Testis (tissue), 3 donors: Measurements from ENCODE around the gene C1orf198. TPM values are rescaled to one million over a fixed set of nuclear protein-coding genes. Genes with fewer than 3 reads are reported as not detected.

Experiments
- DNase-seq: peaks from one replicate; pipeline ENCODE4 v3.0.0-alpha.2; 2019
- H3K27ac ChIP-seq, 2 donors: fragments of 200-600 bp; sonication (generic); one replicate each; pipeline ENCODE4 v1.5.1; 2019
- H3K27me3 ChIP-seq: fragments of 200-600 bp; sonication (generic); one replicate; pipeline ENCODE4 v1.5.1; 2019
- H3K36me3 ChIP-seq: fragments of 200-600 bp; sonication (generic); one replicate; pipeline ENCODE4 v1.5.1; 2017; ENCODE audit warnings: low read depth; ENCODE audit errors: missing control alignments
- H3K4me1 ChIP-seq: fragments of 200-600 bp; sonication (generic); one replicate; pipeline ENCODE4 v1.5.1; 2019
- H3K4me3 ChIP-seq, 2 donors: fragments of 200-600 bp; sonication (generic); one replicate each; pipeline ENCODE4 v1.5.1; 2017 to 2019
- H3K9me3 ChIP-seq: fragments of 200-600 bp; sonication (generic); one replicate; pipeline ENCODE4 v1.5.1; 2017
- POLR2A ChIP-seq: fragments of 450-650 bp; IDR thresholded peaks from one replicate; pipeline ENCODE4 v1.6.1; 2017; ENCODE audit warnings: antibody characterized with exemption, mild to moderate bottlenecking, moderate library complexity
- WGBS, 2 donors: methylation state at CpG; one replicate each; pipeline ENCODE4 v1.1.5; 2018; 5-methylcytosine and 5-hydroxymethylcytosine counted together
- intact Hi-C: fragments of 100-400 bp; cut with DNase I; formaldehyde crosslinking; loops from one replicate; pipeline ENCODE4 v1.15.1; 2023; ENCODE audit warnings: low total_unique reads
- polyA plus RNA-seq: library from polyadenylated mRNA; stranded (reverse); fragments of 350-450 nt; fragmentation: Illumina TruSeq; extraction: RNeasy Lipid Tissue Mini Kit (QIAGEN cat#74804); gene quantifications from one replicate; pipeline ENCODE4 v1.2.3, GENCODE V29; 2014; ENCODE audit warnings: low read depth, low replicate concordance; ENCODE audit not compliant: insufficient read depth
- total RNA-seq, 2 donors: library from RNA; depleted of rRNA; stranded (reverse); fragments of >200 nt; gene quantifications; one replicate each; pipeline ENCODE4 v1.2.3, GENCODE V29; 2016
- TF ChIP-seq, protein P1 (sequence below), 3 experiments: fragments of 450-650 bp in 2 of 3; fragments of 200-600 bp in 1 of 3; sonication (generic) in 1 of 3; IDR thresholded peaks; one replicate each; pipeline ENCODE4 v1.5.1; 2016 to 2019; ENCODE audit warnings: antibody characterized with exemption in 3 of 3, mild to moderate bottlenecking in 2 of 3, moderate library complexity in 1 of 3

Gene C1orf198
- total and polyA plus RNA-seq, 3 donors from 2014 or later = 14.6 to 26.6 (median 20.2) TPM

GRCh38 chr1:230877146-230877923 is 9.0 kb upstream of the C1orf198 start:
- Histone ChIP-seq H3K27ac (no peak overlapping the region), H3K4me1 (no peaks in the 10 kb centered on the region), H3K36me3 (no peaks in the 10 kb centered on the region), H3K4me3 (no peak overlapping the region), H3K9me3 (no peaks in the 10 kb centered on the region), H3K27me3 (no peaks in the 10 kb centered on the region)
- no peak for DNase-seq
- TF ChIP-seq, protein P1, sequence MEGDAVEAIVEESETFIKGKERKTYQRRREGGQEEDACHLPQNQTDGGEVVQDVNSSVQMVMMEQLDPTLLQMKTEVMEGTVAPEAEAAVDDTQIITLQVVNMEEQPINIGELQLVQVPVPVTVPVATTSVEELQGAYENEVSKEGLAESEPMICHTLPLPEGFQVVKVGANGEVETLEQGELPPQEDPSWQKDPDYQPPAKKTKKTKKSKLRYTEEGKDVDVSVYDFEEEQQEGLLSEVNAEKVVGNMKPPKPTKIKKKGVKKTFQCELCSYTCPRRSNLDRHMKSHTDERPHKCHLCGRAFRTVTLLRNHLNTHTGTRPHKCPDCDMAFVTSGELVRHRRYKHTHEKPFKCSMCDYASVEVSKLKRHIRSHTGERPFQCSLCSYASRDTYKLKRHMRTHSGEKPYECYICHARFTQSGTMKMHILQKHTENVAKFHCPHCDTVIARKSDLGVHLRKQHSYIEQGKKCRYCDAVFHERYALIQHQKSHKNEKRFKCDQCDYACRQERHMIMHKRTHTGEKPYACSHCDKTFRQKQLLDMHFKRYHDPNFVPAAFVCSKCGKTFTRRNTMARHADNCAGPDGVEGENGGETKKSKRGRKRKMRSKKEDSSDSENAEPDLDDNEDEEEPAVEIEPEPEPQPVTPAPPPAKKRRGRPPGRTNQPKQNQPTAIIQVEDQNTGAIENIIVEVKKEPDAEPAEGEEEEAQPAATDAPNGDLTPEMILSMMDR (IDR thresholded peaks at IDR 0.05) = no peak
- no peak for TF ChIP-seq POLR2A
- intact Hi-C loops = no loop called here
- WGBS, 2 donors = 86 to 87% methylated on average over 12 to 14 of the region's 14 CpGs

GRCh38 chr1:230876660-230877059 is 8.3 kb upstream of the C1orf198 start:
- H3K27ac ChIP-seq = no peak overlapping the region
- H3K27me3 ChIP-seq = no peaks in the 10 kb centered on the region
- intact Hi-C loops = no loop called here
- no peak overlapping the region for H3K4me3 ChIP-seq
- no peaks in the 10 kb centered on the region for H3K36me3 ChIP-seq
- DNase-seq = no peak
- TF ChIP-seq, protein P1 (IDR thresholded peaks at IDR 0.05) = no peak
- no peak for TF ChIP-seq POLR2A
- no peaks in the 10 kb centered on the region for H3K9me3 ChIP-seq
- H3K4me1 ChIP-seq = no peaks in the 10 kb centered on the region
- 76 to 77% methylated on average over 6 of the region's 6 CpGs for WGBS, 2 donors

GRCh38 chr1:230875370-230875769 is 7.0 kb upstream of the C1orf198 start:
- Histone ChIP-seq H3K27me3 (no peaks in the 10 kb centered on the region), H3K4me1 (no peaks in the 10 kb centered on the region), H3K36me3 (no peaks in the 10 kb centered on the region), H3K27ac (no peak overlapping the region), H3K4me3 (no peak overlapping the region), H3K9me3 (no peaks in the 10 kb centered on the region)
- 94% methylated on average over 8 of the region's 8 CpGs for WGBS, 2 donors
- DNase-seq = no peak
- intact Hi-C loops = no loop called here
- TF ChIP-seq POLR2A = no peak
- TF ChIP-seq, protein P1 (IDR thresholded peaks at IDR 0.05) = no peak

GRCh38 chr1:230870916-230871315 is 2.6 kb upstream of the C1orf198 start:
- no peak overlapping the region for H3K27ac ChIP-seq
- 94% methylated on average over 4 of the region's 4 CpGs for WGBS, 2 donors
- no peak for TF ChIP-seq POLR2A
- TF ChIP-seq, protein P1 (IDR thresholded peaks at IDR 0.05) = no peak
- no peak for DNase-seq
- intact Hi-C loops = no loop called here
- no peaks in the 10 kb centered on the region for H3K36me3 ChIP-seq
- H3K27me3 ChIP-seq = no peaks in the 10 kb centered on the region
- peaks cover 17% of the 10 kb centered on the region for H3K4me1 ChIP-seq
- H3K4me3 ChIP-seq = no peak overlapping the region
- H3K9me3 ChIP-seq = no peaks in the 10 kb centered on the region

- 55% methylated on average over 4 of the region's 4 CpGs for WGBS, 2 donors
- no peaks in the 10 kb centered on the region for H3K27me3 ChIP-seq
- H3K27ac ChIP-seq = no peak overlapping the region
- no peaks in the 10 kb centered on the region for H3K36me3 ChIP-seq
- no peak for DNase-seq
- intact Hi-C loops = no loop called here
- H3K4me3 ChIP-seq = no peak overlapping the region
- TF ChIP-seq, protein P1 (IDR thresholded peaks at IDR 0.05) = no peak
- no peak for TF ChIP-seq POLR2A
- H3K9me3 ChIP-seq = no peaks in the 10 kb centered on the region
- peaks cover 17% of the 10 kb centered on the region for H3K4me1 ChIP-seq
Measured at GRCh38 chr1:230869500-230869899, 1.2 kb upstream of the C1orf198 start.
